NCI-H128 (cell line): ENCODE data around the gene FBXO36.

Experiments
- DNase-seq: peaks from one replicate; lab custom pipeline; 2025; ENCODE audit not compliant: unreplicated experiment; lab: John Stamatoyannopoulos, UW

Gene FBXO36

GRCh38 chr2:229969921-229970320 is 47.6 kb downstream of the FBXO36 start:
- DNase-seq = no peak

- no peak for DNase-seq
Observed at GRCh38 chr2:229970406-229970805, 48.1 kb downstream of the FBXO36 start.

- no peak for DNase-seq
Observed at GRCh38 chr2:229971298-229971790, 49.0 kb downstream of the FBXO36 start.

- no peak for DNase-seq
Observed at GRCh38 chr2:229974266-229974665, 52.0 kb downstream of the FBXO36 start.

- no peak for DNase-seq
Observed at GRCh38 chr2:229980431-229981184, 58.3 kb downstream of the FBXO36 start.

- no peak for DNase-seq
Observed at GRCh38 chr2:229993236-229993635, 70.9 kb downstream of the FBXO36 start.

GRCh38 chr2:229996320-229996719 is 74.0 kb downstream of the FBXO36 start:
- DNase-seq = no peak

GRCh38 chr2:229997565-229997964 is 75.3 kb downstream of the FBXO36 start:
- no peak for DNase-seq

GRCh38 chr2:230000118-230000841 is 78.0 kb downstream of the FBXO36 start:
- no peak for DNase-seq

- no peak for DNase-seq
Observed at GRCh38 chr2:230007931-230008707, 85.8 kb downstream of the FBXO36 start.

GRCh38 chr2:230008708-230009066 is 86.4 kb downstream of the FBXO36 start:
- DNase-seq = no peak

- no peak for DNase-seq
Observed at GRCh38 chr2:230010501-230010900, 88.2 kb downstream of the FBXO36 start.

GRCh38 chr2:230011617-230012016 is 89.3 kb downstream of the FBXO36 start:
- no peak for DNase-seq

GRCh38 chr2:230012267-230012884 is 90.1 kb downstream of the FBXO36 start:
- DNase-seq = no peak

- no peak for DNase-seq
Observed at GRCh38 chr2:230016844-230017243, 94.5 kb downstream of the FBXO36 start.

- DNase-seq = no peak
Observed at GRCh38 chr2:230018153-230018552, 95.8 kb downstream of the FBXO36 start.

- no peak for DNase-seq
Observed at GRCh38 chr2:230019742-230020141, 97.4 kb downstream of the FBXO36 start.

- DNase-seq = no peak
Observed at GRCh38 chr2:230023313-230023712, 101.0 kb downstream of the FBXO36 start.

- no peak for DNase-seq
Observed at GRCh38 chr2:230042195-230042594, 119.9 kb downstream of the FBXO36 start.

- no peak for DNase-seq
Observed at GRCh38 chr2:230043025-230043424, 120.7 kb downstream of the FBXO36 start.

- DNase-seq = no peak
Observed at GRCh38 chr2:230043461-230043860, 121.2 kb downstream of the FBXO36 start.
